CD4-positive, alpha-beta T cell treated with Interleukin-17A for 4 hours (primary cell): ENCODE measurements around the gene POC1A.
"Not testable (repeated sequence)": the region's sequence is repeated elsewhere in the genome, so short reads cannot be mapped to it uniquely, and the experiment has no call there.

Experiments
- DNase-seq: peaks from one replicate; pipeline ENCODE4 v3.0.0-alpha.2; 2020; ENCODE audit warnings: mixed read lengths

The POC1A gene

DNA sequence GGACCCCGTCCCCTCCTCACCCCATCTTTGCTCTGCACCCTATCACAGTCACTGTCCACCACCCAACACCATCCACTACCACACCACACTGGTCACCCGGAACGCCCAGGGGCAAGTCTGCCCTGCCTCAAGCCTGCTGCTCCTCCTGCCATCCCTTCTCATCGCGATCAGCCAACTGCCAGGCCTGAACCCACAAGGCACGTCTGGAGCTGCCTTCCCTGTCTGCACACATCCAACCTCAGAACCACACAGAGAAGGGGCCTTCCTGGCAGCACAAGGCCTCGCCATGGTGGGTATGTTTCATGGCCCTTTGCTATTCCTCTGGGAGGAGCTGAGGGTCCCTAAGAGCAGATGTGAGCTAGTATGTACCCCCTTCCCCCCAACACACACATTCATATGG lies 94.4 kb downstream of the POC1A start:
- DNase-seq = no peak

DNA sequence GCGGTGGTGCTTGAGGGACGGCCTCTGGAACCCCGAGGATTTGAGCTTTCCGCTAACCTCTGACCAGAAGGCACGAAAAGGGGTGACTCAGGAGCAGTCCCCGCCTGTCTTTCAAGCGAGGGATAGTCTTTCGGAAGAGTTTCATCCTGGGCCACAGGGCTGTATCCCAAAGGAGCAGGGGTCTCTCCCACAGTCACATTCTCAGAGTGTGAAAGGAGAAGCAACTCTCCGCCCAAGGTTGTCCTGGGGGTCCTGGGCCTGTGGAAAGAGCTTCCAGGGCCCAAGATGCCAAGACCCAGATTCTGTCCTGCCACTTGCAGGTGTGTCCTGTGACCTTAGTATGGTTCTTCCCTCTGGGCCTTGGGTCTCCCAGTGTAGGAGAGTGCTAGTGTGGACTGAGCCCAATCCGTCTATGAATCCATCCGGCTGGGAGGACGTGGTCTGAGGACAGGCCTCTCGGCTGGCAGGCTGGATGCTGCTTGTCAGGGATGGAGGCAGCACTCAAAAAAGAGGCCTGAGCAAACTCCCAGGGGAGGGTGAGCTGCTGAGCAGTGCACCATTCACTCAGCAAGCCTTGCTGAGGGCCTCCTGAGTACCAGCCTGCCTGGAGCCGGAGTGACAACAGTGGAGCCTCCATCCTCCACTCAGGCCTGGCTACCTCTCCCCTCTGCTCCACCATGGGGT lies 96.3 kb downstream of the POC1A start:
- no peak for DNase-seq

DNA sequence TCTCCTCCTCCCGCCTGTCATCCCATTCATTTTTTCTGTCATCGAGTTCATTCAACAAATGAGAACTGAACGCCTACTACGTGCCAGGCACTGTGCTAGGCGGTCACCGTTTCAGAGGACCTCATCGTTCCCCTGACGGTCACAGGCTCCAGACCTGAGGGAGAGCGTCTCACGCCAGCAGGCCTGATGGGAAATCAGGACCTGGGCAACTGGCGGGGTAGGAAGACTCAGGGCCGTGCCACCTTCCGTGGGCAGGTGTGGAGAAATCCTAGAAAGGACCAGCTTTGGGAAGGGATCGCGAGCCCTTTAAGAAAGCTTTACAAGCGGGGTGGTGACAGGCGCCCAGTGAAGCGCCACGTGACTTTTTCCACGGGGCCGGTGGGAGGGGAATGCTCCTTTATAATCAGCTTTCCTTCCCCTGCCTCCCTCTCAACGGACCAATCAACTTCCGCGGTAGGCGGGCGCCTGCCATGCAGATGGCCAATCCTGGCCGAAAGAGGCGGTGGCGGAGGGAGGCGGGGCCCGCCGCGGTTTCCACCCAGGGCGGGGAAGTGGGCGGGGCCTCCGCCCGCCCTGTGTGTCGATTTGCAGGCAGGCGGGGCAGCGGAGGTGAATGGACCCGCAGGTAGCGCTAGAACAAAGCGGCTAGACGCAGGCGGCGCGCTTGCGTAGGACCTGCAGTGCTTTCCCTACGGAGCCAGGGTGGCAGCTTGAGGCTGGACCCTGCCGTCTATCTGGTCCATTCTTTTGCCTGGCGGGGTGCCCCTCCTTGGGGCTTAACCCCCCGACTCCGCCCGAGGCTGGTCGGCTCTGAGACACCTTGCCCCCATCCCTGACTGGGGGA lies 97.0 kb downstream of the POC1A start:
- peak; percentile 99 for DNase-seq

DNA sequence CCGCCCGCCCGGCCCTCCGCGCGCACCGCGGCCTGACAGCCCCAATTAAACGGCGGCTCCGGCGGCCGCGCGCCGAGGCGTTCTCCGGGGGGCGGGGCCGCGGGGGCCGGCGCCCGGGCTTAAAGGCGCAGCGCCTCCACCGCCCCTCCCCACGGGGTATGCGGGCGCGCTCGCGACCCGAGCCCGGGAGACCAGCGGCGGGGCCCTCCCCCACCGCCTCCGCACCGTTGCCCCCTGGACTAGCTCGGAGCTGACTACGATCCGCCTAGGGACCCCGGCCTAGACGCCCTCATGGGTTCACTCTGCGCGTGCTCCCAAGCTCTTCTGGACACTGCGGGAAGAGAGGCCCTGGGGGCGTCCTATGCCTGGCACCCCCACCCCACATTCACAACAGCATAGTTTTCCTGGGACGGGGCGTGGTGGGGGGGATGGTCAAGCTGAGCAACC lies 97.7 kb downstream of the POC1A start, which contains the start of gene DUSP7:
DUSP7 (minus strand) TSS at position 51 of the 447 bp plus-strand sequence. CDS start 205 bp downstream, outside the sequence.
- peak; percentile 84 for DNase-seq

- DNase-seq = peak; percentile 54
Observed at GRCh38 chr3:52055537-52056351, 98.5 kb downstream of the POC1A start.

DNA sequence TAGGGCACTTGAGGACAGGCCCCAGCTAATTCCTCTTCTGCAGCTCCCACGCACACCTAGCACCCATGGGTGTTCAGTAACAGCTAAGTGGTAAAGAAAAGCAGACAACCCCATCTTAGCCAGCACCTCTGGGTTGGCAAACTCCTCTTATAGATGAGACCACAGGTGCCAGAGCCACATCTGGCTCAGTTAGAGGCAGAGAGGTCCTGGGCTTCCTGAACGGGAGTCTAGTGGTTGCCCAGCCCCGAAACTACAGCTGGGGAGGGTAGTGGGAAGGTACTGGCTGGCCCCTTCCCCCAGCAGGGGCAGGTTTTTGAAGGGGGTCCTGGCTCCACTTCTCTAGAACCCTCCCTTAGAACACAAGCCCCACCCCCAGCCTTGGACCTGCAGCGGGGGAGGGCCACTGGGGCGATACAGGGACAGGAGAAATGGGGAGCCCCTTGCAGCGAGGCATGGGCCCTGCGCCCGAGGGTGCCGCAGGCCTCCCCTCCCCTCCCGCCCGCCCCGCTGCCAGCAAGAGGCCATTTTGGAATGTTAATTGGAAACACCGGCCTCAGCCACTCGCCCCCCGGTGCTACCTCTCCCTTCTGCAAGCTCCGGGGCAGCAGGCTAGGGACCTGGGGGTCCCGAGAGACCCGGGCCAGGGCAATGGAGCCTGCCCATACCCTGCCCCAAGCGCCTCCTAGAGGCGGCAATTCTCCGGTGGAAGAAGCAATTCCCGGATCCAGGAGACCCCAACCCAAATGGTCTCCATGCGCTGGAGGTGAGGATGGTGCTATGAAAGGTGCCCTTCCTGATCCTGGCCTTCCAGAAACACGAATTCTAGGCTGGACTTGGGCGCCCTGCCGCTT lies 99.3 kb downstream of the POC1A start:
- DNase-seq = peak; percentile 37

GRCh38 chr3:52053307-52054304 lies 100.6 kb downstream of the POC1A start:
- peak; percentile 68 for DNase-seq

DNA sequence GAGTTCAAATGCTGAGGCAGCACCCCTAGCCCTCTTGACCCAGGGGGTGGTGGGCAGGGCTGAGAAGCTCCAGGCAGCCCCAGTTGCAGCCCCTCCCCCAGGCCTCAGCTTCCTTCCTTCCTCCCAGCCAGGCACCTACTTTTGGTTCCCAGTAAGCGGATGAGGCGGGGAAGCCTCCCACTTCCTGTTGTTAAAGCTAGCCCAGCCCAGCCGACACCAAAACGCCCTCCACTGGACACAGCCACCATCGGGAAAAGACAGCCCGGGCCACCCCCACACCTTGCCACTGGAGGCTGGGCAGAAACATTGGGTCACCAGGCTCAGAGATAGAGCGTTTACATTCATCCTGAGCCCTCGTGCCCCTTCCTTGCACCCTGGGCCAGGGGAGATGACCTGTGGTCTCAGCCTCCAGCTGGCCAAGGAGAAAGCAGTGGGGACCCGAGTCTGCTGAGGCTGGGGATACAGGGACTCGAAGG lies 101.4 kb downstream of the POC1A start:
- DNase-seq = peak; percentile 74

DNA sequence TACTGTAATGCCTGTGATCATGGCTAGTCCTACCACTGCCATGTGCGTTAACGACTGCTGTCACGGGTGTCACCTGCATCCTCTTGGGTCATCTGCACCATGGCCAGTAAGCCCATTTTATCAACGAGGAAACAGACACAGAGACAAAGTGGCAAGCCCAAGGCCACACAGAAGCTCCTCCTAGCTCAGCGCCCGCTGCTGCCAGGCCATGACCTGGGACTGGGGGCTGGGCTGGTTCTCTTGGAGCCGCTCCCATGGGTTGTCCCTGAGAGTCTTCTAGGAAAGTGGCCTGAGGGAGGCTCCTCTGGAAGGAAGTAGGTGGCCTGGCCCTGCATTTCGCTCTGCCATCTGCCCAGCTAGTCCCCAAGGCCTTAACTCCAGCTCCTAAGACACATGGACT lies 102.8 kb downstream of the POC1A start:
- no peak for DNase-seq

DNA sequence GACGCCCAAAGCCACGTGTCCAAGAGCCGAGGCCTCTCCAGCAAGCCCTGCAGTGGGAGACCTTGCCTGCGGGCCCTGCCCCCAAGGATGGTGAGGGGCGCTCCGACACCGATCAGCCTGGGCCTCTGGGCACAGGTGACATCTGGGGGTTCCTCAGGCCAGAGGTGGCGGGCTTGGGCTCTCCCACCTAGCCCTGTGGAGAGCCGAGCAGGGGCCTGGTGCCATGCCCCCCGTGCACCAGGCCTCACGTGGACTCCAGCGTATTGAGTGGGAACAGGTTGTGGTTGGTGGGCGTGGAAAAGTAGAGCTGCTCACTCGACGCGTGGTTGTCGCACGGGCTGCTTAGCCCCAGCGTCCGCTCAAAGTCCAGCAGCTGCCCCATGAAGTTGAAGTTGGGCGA lies 103.7 kb downstream of the POC1A start:
- no peak for DNase-seq

DNA sequence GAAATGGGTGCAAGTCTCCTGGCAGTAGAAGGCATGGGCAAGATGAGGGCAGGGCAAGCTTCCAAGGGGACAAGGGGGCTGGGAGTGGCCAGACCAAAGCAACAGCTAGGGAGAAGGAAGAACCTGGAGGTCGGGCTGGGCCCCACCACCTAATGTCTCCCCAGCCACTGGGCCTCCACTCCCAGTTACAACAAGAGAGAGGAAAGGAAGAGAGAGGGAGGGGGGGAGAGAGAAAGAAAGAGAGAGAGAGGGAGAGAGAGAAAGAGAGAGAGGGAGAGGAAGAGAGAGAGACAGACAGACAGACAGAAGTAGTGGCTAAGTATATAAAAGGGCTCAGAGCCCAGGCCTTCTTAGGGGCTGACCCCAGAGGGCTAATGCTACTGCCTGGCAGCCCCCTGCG lies 104.7 kb downstream of the POC1A start:
- DNase-seq = no peak

DNA sequence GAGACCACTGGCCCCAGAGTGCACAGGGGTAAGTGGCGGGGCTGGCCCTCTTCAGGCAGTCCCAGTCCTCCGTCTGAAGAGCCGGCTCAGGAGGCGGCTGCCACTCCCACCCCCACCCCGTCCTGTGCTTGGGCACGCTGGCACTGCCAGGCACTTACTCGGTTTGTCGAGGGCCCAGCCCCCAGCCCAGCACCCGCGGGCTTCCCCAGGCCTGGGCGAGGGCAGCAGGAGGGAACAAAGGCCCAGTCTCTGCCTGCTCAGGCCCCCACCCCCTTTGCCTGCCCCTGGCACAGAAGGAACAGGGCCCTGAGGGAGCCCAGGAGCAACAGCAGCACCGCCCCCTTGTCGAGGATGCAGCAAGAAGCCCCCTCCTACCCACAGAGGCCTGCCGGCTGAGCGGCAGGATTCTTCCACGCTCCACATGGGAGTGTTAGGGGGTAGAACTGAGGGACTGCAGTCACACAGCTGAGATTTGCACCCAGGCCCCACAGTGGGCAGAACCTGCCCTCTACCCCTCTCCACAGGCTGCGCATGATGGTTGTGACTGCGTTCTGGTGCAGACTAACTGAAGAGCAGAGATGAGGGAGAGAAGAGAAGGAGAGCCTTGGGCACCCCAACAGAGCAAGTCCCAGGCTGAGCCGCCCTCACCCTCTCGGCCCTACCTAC lies 106.8 kb downstream of the POC1A start:
- no peak for DNase-seq

DNA sequence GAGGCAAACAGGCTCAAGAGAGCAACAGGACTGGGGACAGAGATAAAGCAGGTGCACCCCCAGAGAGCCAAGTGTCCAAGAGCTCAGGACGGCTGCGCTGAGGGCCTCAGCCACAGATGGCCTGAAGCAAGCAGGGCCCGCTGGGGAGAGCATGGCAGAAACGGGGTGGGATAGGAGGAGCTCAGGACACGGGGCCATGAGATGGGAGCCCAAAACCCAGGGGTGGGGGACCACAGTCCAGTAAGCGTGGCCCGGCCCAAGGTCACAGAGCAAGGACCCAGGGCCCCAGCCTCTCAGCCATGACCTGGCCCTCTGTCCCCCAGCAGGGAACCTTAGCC lies 107.4 kb downstream of the POC1A start:
- no peak for DNase-seq

DNA sequence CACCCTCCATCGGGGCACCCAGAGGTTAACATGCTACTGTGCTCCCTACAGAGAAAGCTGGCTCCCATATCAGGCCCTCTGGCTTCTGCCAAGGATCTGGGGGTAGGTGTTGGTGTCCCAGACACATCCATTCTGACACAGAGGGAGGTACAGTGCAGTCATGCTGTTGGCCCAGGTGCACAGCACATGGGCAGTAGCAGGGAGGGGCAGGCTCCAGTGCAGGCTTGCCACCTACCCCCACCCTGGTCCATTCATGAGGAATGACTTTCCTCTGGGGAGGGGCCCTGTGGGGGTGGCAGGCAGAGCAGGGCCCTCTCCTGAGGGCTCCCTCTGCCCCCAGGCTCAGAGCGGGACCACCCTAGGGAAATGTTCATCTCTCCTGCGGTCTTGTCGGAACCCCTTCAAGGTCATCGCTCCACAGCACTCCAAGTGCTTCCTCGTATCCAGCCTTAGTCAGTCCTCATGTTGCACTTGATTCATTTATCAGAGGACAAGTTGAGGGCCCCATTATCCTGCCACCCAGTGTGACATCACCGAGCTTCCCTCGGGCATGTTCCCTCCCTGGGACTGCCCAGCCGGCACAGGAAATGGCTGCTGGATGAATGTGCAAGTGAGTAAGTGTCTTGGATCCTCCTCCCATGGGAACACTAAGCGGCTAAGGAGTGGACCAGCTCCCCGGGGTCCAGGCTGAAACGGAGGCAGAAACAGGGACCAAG lies 107.9 kb downstream of the POC1A start:
- DNase-seq = no peak

DNA sequence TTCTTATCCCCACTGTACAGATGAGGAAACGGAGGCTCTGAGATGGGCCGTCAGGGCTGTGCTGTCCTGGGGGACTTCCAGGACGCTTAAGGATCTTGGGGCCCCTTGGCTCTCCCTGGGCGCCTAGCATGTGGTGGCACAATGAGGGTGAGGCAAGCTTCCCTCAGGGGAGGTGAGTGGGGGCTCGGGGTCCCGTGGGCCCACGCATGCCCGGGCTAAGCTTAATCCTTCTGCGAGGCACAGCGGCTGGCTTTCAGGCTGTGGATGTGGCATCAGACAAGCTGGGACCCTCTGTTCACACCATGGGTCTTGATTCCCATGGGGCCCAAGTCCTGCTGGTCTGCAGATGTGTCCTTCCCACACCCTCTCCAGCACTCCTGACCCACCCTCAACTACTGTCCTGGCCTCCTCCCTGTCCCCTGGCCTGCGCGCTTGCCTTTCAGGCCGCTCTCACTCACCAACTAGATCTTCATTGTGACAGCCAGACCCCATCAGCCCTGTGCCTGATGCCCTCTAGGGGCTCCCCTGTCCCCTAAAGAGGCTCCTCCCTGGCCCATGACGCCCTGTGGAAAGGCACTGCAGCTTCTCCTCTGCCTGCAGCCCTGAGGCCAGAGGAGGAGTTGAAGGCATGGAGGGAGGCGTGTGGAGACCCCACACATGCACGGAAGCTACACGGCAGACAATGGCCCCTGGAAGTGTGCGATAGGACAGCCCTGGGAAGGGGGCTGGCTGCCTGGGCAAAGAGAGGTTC lies 109.2 kb downstream of the POC1A start:
- no peak for DNase-seq

DNA sequence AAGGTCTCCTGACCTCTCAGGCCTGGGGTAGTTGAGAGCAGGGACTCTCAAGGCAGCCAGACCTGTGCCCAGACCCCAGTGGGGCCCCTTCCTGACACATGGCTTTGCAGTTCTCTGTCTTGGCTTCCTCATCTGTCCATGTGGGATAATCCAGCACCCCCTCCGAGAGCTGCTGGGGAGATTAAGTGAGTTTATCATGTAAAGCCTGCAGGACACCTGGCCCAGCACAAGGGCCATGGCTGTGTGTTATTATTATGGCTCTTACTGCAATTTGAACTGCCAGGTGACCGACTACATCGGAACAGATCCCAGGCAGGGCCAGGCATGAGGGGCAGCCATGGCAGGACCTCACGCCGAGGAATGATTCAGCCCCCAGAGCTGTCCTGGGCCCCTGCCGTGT lies 110.5 kb downstream of the POC1A start:
- DNase-seq = no peak

- DNase-seq = not testable (repeated sequence)
Observed at GRCh38 chr3:52043039-52043438, 111.2 kb downstream of the POC1A start.

DNA sequence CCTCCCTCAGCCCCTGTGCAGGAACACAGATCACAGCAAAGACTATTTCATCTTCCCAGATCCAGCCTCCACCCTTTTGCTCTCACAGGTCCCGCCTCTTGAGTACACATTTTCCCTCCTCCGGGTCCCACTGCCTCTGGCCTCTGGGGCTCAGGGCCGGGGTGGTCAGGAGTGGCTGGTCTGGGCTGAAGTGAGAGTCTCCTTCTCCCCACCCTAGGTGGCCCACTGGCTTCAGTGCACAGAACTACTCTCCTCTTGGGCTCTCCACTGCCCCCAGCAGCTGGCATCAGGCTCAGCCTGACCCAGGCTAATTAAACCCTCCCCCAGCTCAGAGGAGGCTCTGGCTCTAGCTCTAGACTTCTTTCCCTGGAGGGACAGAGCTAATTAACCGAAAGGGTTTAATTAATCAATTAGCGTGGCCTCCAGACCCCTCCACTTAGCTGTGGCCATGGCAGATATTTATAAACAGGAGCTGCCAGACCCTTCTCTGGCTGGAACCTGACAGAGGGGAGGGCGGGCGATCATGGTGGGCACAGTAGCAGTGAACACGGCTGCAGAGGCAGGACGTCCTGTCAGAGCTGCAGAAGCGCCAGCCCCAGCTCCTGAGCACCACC lies 113.0 kb downstream of the POC1A start:
- no peak for DNase-seq
